Measurements from ENCODE around the gene LRRFIP1. TPM values are rescaled to one million over a fixed set of nuclear protein-coding genes. Genes with fewer than 3 reads are reported as not detected.
"Not testable (repeated sequence)": the region's sequence is repeated elsewhere in the genome, so short reads cannot be mapped to it uniquely, and the experiment has no call there.

The LRRFIP1 gene
- total and polyA plus RNA-seq, 2 experiments from 2014 or later = 90.9 to 95.3 TPM

GRCh38 chr2:237604391-237604790 lies 23.0 kb upstream of the LRRFIP1 start:
- no peak for DNase-seq (ENCODE audit: low read depth in 1 of 2, low spot score in 1 of 2)
- Histone ChIP-seq H3K27ac (no peak overlapping the region), H3K4me1 (ENCODE audit: low read depth) (peaks cover 30% of the 10 kb centered on the region), H3K9me3 (ENCODE audit: low read depth) (no peaks in the 10 kb centered on the region), H3K4me3 (no peak overlapping the region), H3K36me3 (no peaks in the 10 kb centered on the region), H3K27me3 (no peaks in the 10 kb centered on the region)
- TF ChIP-seq CTCF (IDR thresholded peaks at IDR 0.05; ENCODE audit: low read depth, low read length) = no peak

GRCh38 chr2:237604960-237605359 lies 22.4 kb upstream of the LRRFIP1 start:
- no peaks in the 10 kb centered on the region for H3K9me3 ChIP-seq (ENCODE audit: low read depth)
- no peaks in the 10 kb centered on the region for H3K27me3 ChIP-seq
- peaks cover 27% of the 10 kb centered on the region for H3K4me1 ChIP-seq (ENCODE audit: low read depth)
- H3K4me3 ChIP-seq = no peak overlapping the region
- DNase-seq (ENCODE audit: low read depth in 1 of 2, low spot score in 1 of 2) = peak in 1 of 2 donors; percentile 59
- peak; percentile 38 for TF ChIP-seq CTCF (IDR thresholded peaks at IDR 0.05; ENCODE audit: low read depth, low read length)
- H3K36me3 ChIP-seq = no peaks in the 10 kb centered on the region
- no peak overlapping the region for H3K27ac ChIP-seq

- H3K4me3 ChIP-seq; H3K9me3 ChIP-seq (ENCODE audit: low read depth); H3K27me3 ChIP-seq; DNase-seq (ENCODE audit: low read depth in 1 of 2, low spot score in 1 of 2); H3K36me3 ChIP-seq; H3K27ac ChIP-seq: not testable (repeated sequence)
- H3K4me1 ChIP-seq (ENCODE audit: low read depth) = peaks cover 12% of the 10 kb centered on the region
These were observed 20.9 kb upstream of the LRRFIP1 start for GRCh38 chr2:237606522-237606921.

GRCh38 chr2:237612527-237613357 lies 14.6 kb upstream of the LRRFIP1 start:
- peak overlapping the region; percentile 96 for H3K27ac ChIP-seq
- no peaks in the 10 kb centered on the region for H3K27me3 ChIP-seq
- H3K4me3 ChIP-seq = no peak overlapping the region
- peaks cover 39% of the 10 kb centered on the region for H3K4me1 ChIP-seq (ENCODE audit: low read depth)
- H3K9me3 ChIP-seq (ENCODE audit: low read depth) = no peaks in the 10 kb centered on the region
- TF ChIP-seq CTCF (IDR thresholded peaks at IDR 0.05; ENCODE audit: low read depth, low read length) = no peak
- DNase-seq (ENCODE audit: low read depth in 1 of 2, low spot score in 1 of 2) = no peak
- H3K36me3 ChIP-seq = no peaks in the 10 kb centered on the region

GRCh38 chr2:237613679-237614078 lies 13.7 kb upstream of the LRRFIP1 start:
- H3K36me3 ChIP-seq = no peaks in the 10 kb centered on the region
- peak overlapping the region; percentile 96 for H3K27ac ChIP-seq
- H3K4me3 ChIP-seq = no peak overlapping the region
- TF ChIP-seq CTCF (IDR thresholded peaks at IDR 0.05; ENCODE audit: low read depth, low read length) = no peak
- no peaks in the 10 kb centered on the region for H3K9me3 ChIP-seq (ENCODE audit: low read depth)
- no peaks in the 10 kb centered on the region for H3K27me3 ChIP-seq
- H3K4me1 ChIP-seq (ENCODE audit: low read depth) = peaks cover 39% of the 10 kb centered on the region
- no peak for DNase-seq (ENCODE audit: low read depth in 1 of 2, low spot score in 1 of 2)

GRCh38 chr2:237614151-237614720 lies 13.2 kb upstream of the LRRFIP1 start:
- DNase-seq (ENCODE audit: low read depth in 1 of 2, low spot score in 1 of 2) = peak; percentile 80 to 83
- TF ChIP-seq CTCF (IDR thresholded peaks at IDR 0.05; ENCODE audit: low read depth, low read length) = peak; percentile 15
- Histone ChIP-seq H3K27ac (peak overlapping the region; percentile 96), H3K9me3 (ENCODE audit: low read depth) (no peaks in the 10 kb centered on the region), H3K27me3 (no peaks in the 10 kb centered on the region), H3K36me3 (no peaks in the 10 kb centered on the region), H3K4me1 (ENCODE audit: low read depth) (peaks cover 39% of the 10 kb centered on the region), H3K4me3 (no peak overlapping the region)

Data from cardiac muscle cell (in vitro differentiated cells and primary cell).